Stimulated activated CD8-positive, alpha-beta memory T cell treated with anti-CD3 and anti-CD28 coated beads, Interleukin-4, amount 100 ng/mL, for 24 hours (primary cell): Measurements from ENCODE around the gene PTPRE.
A peak's percentile ranks its signal among the peaks of the same experiment; 100 is the strongest.

Experiments
- DNase-seq: peaks from one replicate; pipeline ENCODE4 v3.0.0-alpha.2; 2020; ENCODE audit warnings: low read depth

Gene PTPRE

GRCh38 chr10:128124813-128125403 lies 218.0 kb downstream of the PTPRE start:
- no peak for DNase-seq

- no peak for DNase-seq
These were observed 218.6 kb downstream of the PTPRE start for GRCh38 chr10:128125416-128125943.

GRCh38 chr10:128125944-128126764 lies 219.3 kb downstream of the PTPRE start, which contains the start of gene MKI67:
TSS of gene MKI67 (minus strand) at chr10:128126423. CDS start at chr10:128125667, 756 bp downstream.
- peak; percentile 80 for DNase-seq

- DNase-seq = no peak
These were observed 221.7 kb downstream of the PTPRE start for GRCh38 chr10:128128582-128128981.

GRCh38 chr10:128130051-128130450 lies 223.1 kb downstream of the PTPRE start:
- no peak for DNase-seq
